Dermis blood vessel endothelial cell (primary cell): ENCODE data around the gene CIAO2B. TPM values are rescaled to one million over a fixed set of nuclear protein-coding genes. Genes with fewer than 3 reads are reported as not detected.
"Not testable (repeated sequence)": the region's sequence is repeated elsewhere in the genome, so short reads cannot be mapped to it uniquely, and the experiment has no call there.

Experiments
- DNase-seq: peaks from one replicate; pipeline ENCODE4 v3.0.0; 2010
- total RNA-seq: library from RNA; depleted of rRNA; stranded (reverse); fragments of >200 nt; gene quantifications from 2 replicates; pipeline ENCODE4 v1.2.3, GENCODE V29; 2014

CIAO2B gene
- total RNA-seq, 1 donor from 2014 or later, result 188 TPM

- DNase-seq, result no peak
These were observed 2.8 kb upstream of the CIAO2B start for GRCh38 chr16:66936889-66937554.

GRCh38 chr16:66936462-66936861 is 2.3 kb upstream of the CIAO2B start:
- no peak for DNase-seq

DNA sequence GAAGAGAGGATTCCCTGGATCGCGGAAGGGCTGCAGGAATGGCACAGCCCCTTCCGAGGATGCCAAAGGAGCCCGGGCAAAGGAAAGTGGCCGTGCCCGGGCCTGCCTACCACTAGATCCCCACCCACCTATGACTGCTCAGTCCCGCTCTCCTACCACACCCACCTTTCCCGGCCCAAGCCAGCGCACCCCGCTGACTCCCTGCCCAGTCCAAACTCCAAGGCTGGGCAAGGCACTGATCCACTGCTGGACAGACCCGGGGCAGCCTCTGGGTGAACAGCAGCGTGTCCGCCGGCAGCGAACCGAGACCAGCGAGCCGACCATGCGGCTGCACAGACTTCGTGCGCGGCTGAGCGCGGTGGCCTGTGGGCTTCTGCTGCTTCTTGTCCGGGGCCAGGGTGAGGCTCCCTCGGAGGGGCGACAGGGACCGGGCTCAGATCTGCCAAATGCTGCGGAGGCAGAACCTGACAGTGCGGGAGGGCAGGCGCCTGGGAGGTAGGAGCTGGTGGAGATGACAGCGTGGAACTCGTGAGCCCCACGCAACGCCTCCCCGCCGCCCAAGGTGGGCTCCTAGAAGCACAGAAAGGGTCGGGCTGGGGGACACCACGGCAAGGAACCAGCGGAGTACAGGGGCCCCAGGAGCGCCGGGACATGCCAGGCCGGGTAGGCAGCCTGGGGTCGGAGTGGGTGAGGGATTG is 1.3 kb upstream of the CIAO2B start, which contains the start of gene CES2:
TSS of gene CES2 (plus strand) at position 203 of the 698 bp plus-strand sequence. CDS start at position 323, 120 bp downstream.
- peak; percentile 46 for DNase-seq

DNA sequence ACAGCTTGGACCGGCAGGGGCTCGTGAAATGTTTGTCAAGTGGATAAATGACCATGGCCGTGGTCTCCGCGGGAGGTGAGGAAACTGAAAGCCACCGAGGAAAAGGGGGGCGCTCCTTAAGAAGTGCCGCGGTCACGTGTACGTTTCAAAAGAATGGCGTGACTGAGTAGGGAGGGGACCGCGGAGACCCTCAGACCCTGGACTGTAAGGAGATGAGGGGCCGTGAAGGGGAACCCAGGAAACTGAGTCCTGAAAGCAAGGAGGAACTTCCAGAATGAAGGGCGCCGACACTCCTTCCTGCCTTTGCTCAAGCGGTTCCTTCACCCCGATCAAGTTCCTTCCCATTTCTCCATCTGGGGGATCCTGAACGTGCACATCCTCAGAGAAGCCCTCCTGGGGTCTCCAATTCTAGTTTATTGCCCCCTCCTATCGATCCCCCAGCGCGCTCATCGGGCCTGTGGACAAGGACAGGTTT is 674 bp upstream of the CIAO2B start:
- DNase-seq, result not testable (repeated sequence)

DNA sequence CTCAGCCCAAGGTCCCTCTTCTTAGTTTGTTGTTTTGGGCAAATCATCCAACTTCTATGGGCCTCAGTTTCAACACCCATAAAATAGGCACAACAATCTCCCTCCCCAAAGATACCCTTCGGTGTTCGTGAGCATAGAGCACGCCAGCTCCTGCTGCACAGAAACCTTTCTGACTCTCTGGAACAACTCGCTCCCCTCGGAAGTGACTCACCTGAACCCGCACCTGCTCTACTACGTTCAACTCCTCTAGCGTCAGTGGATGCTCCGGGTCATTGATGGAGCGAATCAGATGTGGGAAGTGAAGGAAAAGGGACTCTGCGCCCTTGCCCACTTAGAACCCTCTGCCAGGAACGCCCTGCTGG is 445 bp downstream of the CIAO2B start:
- DNase-seq, result no peak

GRCh38 chr16:66932076-66932475 is 2.1 kb downstream of the CIAO2B start:
- DNase-seq, result no peak

DNA sequence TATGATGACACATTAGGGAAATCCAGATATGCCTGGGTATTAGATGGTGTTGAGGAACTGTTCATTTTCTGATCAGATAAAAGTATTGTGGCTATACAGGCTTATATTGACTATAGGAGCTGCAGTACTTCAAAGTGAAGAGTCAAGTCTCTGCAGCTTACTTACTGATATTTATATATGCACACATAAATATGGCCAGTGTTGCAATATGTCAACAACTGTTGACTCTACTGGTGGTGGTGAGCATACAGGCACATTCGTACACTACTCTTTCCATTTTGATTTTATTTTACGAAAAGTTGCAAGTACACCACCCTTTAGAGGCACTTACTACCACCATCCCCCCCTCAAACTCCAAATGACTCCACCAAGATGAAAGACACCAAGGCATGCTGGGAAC is 2.5 kb downstream of the CIAO2B start:
- no peak for DNase-seq

DNA sequence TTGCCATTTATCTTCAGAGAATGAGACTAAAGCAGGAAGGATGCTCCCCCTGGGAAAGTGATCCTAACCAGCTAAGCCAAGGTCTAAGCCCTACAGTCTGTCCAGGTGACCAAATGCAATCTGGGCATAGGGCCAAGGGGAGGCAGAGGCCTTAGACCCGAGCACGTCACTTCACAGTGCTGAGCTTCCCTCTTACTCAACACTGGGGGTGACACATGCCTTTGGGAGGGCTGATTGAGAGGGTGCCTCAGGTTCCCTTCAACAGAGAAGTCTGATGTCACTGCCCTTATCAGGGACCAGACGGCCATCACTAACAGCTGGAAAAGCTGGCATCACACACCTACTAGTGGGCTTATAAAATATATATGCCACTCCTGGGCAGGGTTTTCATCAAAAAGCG is 4.0 kb downstream of the CIAO2B start:
- peak; percentile 26 for DNase-seq

DNA sequence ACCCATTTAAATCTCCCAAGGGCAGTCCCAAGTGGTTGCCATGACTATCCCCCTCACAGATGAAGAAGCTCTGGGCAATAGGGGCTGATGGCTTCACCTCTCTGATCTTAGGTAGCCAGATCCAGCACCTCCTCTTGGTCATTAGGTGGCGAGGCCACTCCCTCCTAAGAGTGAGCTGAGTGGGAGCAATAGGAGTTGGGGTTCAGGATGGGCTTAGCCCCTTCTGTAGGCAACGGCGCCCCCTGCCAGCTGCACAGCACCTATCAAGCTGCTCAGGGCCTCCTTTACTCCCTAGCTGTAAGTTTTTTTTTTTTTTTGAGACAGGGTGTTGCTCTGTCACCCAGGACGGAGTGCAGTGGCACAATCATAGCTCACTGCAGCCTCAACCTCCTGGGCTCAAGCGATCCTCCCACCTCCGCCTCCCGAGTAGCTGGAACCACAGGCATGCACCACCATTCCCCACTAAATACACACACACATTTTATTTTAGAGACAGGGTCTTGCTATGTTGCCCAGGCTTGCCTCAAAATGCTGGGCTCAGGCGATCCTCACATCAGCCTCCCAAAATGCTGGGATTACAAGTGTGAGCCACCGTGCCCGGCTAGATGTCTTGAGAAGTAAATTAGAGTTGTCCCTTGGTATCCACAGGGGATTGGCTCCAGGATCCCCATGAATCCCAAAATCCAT is 5.4 kb downstream of the CIAO2B start:
- peak; percentile 43 for DNase-seq

- DNase-seq, result no peak
These were observed 6.1 kb downstream of the CIAO2B start for GRCh38 chr16:66927918-66928649.

DNA sequence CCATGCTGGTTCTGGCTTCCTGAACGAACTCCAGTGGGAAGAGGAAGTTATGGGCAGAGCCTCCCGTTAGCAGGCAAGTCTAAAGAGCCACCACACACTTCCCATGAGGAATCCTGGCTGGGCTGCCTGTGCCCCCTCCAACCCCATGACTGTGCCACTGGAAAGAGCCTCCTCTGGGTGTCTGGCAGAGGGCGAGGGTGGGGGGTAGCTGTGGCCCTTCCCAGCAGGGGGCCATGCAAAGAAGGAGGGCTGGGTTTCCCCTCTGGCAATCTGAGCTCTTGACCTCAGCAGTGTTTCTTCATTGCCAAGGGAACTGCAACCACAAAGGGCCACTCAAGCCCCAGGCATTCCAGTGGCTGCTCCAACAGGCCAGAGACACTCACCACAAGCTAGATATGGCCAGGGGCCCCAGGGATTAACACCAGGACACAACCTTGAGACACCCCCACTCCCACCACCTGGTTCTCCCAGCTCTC is 7.2 kb downstream of the CIAO2B start:
- DNase-seq, result peak; percentile 25

DNA sequence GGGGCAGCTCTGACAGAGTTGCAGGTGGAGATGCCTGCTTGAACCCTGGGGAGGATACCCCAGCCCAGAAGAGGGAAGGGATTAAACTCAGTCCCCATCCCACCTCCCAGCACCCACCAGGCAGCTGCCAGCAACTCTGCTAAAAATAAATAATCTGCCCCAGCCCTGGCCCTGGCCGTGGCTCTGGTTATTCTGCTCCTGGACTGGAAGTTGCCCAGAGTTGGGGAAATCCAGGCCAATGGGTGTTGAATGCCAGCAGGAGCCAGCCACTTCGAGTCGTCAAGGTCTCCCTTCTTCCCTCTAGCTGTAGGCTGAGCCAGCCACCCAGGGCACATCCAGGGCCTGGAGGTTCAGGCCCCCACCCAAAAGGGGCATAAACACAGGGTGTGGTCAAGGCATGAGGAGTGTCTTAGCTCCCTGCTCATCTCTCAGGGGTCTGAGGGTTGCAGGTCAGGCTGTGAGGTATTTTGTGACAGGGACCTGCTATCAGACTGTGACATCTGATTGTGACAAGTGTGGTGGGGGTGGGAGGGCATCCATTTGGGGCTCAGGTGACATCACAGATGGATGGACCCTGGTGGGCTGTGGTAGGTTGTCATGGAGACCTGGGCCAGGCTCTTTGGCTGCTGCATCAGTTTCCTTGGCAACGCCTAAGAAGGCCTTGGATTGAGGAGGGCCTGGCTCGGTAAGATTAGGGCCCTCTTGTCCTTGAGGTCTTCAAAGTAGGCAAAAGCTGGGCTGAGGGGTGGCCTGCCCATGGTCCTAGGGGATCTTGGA is 7.8 kb downstream of the CIAO2B start:
- DNase-seq, result no peak

- peak; percentile 29 for DNase-seq
These were observed 8.8 kb downstream of the CIAO2B start, which contains the start of gene RRAD for GRCh38 chr16:66925322-66925840. Gene RRAD, minus strand, starts transcription at chr16:66925535. Its CDS starts 356 bp downstream, at chr16:66925179.

- DNase-seq, result peak; percentile 38
These were observed 9.5 kb downstream of the CIAO2B start for GRCh38 chr16:66924527-66925321.

DNA sequence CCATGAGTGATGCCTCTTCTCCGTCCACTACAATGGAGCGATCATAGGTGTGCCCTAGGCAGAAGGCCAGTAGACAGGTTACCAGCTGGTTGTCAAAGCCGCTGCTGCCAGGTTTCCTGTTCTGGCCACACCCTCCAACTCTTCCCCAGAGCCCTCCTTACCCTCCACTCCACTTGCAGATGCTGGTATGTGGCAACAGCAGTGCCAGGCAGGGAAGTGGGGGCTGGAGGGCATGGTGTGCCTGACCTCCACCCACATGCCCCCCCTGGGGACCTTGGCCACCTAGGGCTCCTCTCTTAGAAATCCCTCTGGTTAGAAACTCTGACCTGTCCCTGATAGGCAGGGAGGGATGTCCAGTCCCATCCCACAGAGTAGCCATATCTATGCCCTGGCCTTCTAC is 10.3 kb downstream of the CIAO2B start:
- DNase-seq, result no peak

GRCh38 chr16:66923247-66923731 is 10.9 kb downstream of the CIAO2B start:
- DNase-seq, result no peak

DNA sequence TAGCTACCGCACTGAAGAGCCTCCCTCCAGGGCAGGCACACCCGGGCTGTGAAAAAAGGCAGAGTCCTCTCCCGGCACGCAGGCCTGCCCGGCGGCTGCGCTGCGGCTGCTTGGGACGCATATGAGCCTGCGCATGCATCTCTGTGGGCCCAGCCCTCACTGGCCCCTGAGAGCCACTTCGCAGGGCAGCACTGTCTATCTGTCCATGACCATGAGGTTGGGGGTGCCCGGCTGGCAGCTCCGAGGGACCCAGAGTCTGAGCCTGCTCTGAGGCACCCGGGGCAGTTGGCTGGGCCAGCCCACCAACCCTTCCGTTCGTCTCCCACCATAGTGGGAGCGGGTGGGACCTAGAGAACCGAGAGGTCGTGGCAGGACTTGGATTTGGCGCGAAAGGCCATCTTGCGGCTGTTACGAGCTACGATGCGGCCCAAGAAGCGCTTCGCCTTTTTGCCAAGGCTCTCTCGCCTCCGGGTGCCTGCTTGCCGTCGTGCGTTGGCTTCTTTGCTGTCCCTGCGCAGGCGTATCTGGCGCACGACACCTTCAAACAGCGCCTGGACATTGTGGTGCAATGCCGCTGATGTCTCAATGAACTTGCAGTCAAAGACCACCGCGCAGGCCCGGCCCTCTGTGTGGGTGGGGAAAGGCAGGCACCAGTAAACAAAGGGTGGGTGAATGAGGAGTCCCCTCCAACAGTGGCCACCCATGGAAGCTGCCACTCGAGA is 12.3 kb downstream of the CIAO2B start:
- DNase-seq, result no peak

GRCh38 chr16:66920924-66921680 is 13.1 kb downstream of the CIAO2B start:
- no peak for DNase-seq

DNA sequence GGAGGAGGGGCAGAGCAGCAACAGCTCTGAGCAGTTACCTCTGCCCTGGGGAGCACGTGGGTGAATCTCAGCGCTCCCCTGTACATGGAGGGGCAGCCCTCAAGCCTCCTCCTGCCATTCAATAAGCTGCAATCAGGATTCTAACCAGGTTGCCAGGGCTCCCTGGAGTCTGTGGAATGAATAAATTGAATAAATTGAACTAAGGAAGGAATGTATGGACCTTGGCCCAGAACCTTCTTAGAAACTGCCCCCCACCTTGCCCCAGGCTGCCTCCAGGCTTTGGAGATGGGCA is 14.0 kb downstream of the CIAO2B start:
- no peak for DNase-seq
